Cardiac fibroblast (primary cell): Measurements from ENCODE around the gene RFPL1.
"Not testable (repeated sequence)": the region's sequence is repeated elsewhere in the genome, so short reads cannot be mapped to it uniquely, and the experiment has no call there.

Experiments
- DNase-seq, 2 donors: peaks; one replicate each; pipeline versions ENCODE4 v3.0.0 to v3.0.0-alpha.2; 2010; ENCODE audit warnings: low read depth in 2 of 2
- H3K4me3 ChIP-seq, 2 donors: replicated peaks in 1 of 2; 1 replicate in 1 of 2; 2 replicates in 1 of 2; pipeline ENCODE4 v1.5.1; 2011; ENCODE audit warnings: low read depth in 2 of 2, low read length in 2 of 2, mild to moderate bottlenecking in 2 of 2, moderate library complexity in 1 of 2
- TF ChIP-seq, protein P1 (sequence below): IDR thresholded peaks from one replicate; pipeline ENCODE4 v1.5.1; 2011; ENCODE audit warnings: low read depth, mild to moderate bottlenecking, low read length, inconsistent platforms

RFPL1 gene

GRCh38 chr22:29438283-29438682 is at the start of gene RFPL1:
Gene RFPL1, plus strand, starts transcription at chr22:29438583.
- not testable (repeated sequence) for DNase-seq, H3K4me3 ChIP-seq

GRCh38 chr22:29388759-29389090 is 49.7 kb upstream of the RFPL1 start:
- DNase-seq, result no peak
- TF ChIP-seq, protein P1, sequence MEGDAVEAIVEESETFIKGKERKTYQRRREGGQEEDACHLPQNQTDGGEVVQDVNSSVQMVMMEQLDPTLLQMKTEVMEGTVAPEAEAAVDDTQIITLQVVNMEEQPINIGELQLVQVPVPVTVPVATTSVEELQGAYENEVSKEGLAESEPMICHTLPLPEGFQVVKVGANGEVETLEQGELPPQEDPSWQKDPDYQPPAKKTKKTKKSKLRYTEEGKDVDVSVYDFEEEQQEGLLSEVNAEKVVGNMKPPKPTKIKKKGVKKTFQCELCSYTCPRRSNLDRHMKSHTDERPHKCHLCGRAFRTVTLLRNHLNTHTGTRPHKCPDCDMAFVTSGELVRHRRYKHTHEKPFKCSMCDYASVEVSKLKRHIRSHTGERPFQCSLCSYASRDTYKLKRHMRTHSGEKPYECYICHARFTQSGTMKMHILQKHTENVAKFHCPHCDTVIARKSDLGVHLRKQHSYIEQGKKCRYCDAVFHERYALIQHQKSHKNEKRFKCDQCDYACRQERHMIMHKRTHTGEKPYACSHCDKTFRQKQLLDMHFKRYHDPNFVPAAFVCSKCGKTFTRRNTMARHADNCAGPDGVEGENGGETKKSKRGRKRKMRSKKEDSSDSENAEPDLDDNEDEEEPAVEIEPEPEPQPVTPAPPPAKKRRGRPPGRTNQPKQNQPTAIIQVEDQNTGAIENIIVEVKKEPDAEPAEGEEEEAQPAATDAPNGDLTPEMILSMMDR, result no peak
- peak overlapping the region; percentile 81 to 85 for H3K4me3 ChIP-seq

GRCh38 chr22:29390270-29390669 is 48.1 kb upstream of the RFPL1 start:
- no peak for DNase-seq
- TF ChIP-seq, protein P1, result no peak
- no peak overlapping the region for H3K4me3 ChIP-seq

DNA sequence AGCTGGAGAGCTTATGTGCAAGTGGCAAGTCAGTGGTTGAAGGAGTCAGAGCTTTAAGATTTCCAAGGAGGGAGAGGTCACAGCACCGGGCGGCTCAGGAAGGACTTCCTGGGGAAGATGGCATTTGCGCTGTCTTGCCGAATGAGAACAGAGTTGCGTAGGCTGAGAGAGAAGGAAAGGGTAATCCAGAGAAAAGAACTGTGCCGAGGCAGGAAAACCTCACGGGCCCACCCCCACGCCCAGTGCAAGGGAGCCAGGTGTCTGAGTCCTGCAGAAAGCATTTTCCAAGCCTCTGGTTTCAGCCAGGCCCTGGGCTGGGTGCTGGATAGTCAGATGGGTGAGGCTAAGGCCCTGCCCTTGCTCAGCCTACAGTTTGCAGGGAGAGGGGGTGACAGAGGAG is 46.8 kb upstream of the RFPL1 start:
- no peak overlapping the region for H3K4me3 ChIP-seq
- no peak for DNase-seq
- TF ChIP-seq, protein P1, result no peak

GRCh38 chr22:29393019-29393608 is 45.3 kb upstream of the RFPL1 start:
- DNase-seq, result no peak
- TF ChIP-seq, protein P1, result no peak
- H3K4me3 ChIP-seq, result no peak overlapping the region

DNA sequence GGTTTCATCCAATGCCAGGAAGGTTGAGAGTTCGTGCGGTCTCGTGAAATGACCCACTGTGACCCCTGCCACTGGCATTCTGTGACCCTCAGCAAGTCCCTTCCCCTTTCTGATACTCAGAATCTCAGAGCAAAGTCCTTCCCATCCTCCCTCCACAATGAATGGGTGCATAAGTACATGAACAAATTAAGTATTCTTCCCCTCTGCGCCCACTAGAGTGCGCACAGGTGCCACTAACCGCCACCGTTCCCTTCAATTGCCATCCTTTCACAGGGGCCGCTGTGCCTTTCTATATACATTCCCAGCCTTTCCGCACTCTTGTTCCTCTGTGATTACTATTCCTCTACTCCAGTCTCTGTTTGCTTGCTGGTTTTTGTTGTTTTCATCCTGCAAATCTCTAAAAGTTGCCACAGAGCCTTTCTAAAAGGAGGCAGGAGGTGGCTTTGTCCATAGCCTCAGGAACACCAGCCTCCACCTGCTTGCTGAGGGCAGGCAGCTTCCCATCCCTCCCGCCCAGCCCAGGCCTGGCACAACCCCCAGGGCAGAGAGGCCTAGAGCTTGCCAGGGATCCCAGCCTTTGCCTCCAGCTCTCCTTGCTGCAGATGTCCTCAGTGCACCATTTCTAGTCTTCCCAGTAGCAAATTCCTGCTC is 43.3 kb upstream of the RFPL1 start:
- TF ChIP-seq, protein P1, result peak; percentile 83
- no peak overlapping the region for H3K4me3 ChIP-seq
- DNase-seq, result peak; percentile 82

- H3K4me3 ChIP-seq, result no peak overlapping the region
- TF ChIP-seq, protein P1, result no peak
- DNase-seq, result no peak
Observed at GRCh38 chr22:29396126-29396525, 42.3 kb upstream of the RFPL1 start.
